Psoas muscle (tissue), 8 donors: ENCODE results near the gene CFAP97D2. TPM values are rescaled to one million over a fixed set of nuclear protein-coding genes. Genes with fewer than 3 reads are reported as not detected.
A peak's percentile ranks its signal among the peaks of the same experiment; 100 is the strongest.

Experiments used
- ATAC-seq, 4 donors: fragments of 200-7000 bp; cut with Tn5 transposase; one replicate each; pipeline ENCODE4 v1.9.1; 2020; ENCODE audit warnings: moderate library complexity in 3 of 4, mild to moderate bottlenecking in 2 of 4
- DNase-seq, 2 donors: peaks; one replicate each; pipeline ENCODE4 v3.0.0-alpha.2; 2020
- H3K27ac ChIP-seq: fragments of 200-600 bp; one replicate; pipeline ENCODE4 v1.8.0; 2022
- H3K27me3 ChIP-seq, 3 donors: fragments of 200-600 bp in 1 of 3; one replicate each; pipeline versions ENCODE4 v1.6.1 to v1.8.0; 2013 to 2022; ENCODE audit warnings: low read length in 2 of 3, mild to moderate bottlenecking in 2 of 3, moderate library complexity in 1 of 3; ENCODE audit not compliant: insufficient read depth in 3 of 3
- H3K36me3 ChIP-seq, 2 donors: fragments of 200-600 bp in 1 of 2; one replicate each; pipeline versions ENCODE4 v1.6.1 to v1.8.0; 2013 to 2022; ENCODE audit warnings: low read depth in 1 of 2, mild to moderate bottlenecking in 1 of 2, moderate library complexity in 1 of 2; ENCODE audit not compliant: insufficient read depth in 1 of 2
- H3K4me1 ChIP-seq: fragments of 200-600 bp; one replicate; pipeline ENCODE4 v1.8.0; 2022
- H3K4me3 ChIP-seq: fragments of 200-600 bp; one replicate; pipeline ENCODE4 v1.8.0; 2022; ENCODE audit warnings: mild to moderate bottlenecking
- H3K9me3 ChIP-seq: fragments of 200-600 bp; one replicate; pipeline ENCODE4 v1.8.0; 2022
- WGBS, 3 donors: extraction: QIAGEN DNeasy Blood & Tissue Kit; methylation state at CpG; one replicate each; pipeline versions ENCODE4 v1.1.6 to v1.1.7; 2013; 5-methylcytosine and 5-hydroxymethylcytosine counted together
- intact Hi-C, 2 donors: fragments of 100-400 bp; cut with DNase I; formaldehyde crosslinking; loops; one replicate each; pipeline versions ENCODE4 v1.11.0 to v1.14.2; 2022
- polyA plus RNA-seq, 3 donors: library from polyadenylated mRNA; stranded (reverse); fragments of 200-250 nt; gene quantifications; one replicate each; pipeline ENCODE4 v1.2.3, GENCODE V29; 2013
- total RNA-seq, 4 donors: library from RNA; stranded (reverse); fragmentation: NEBNext Ultra II Directional in 2 of 4; extraction: Animal tissue kit (Norgen Biotek cat#: 25700) in 2 of 4; gene quantifications; one replicate each; pipeline versions ENCODE4 v1.2.1 to v1.2.4, GENCODE V29; 2021 to 2023
- TF ChIP-seq, protein P1 (sequence below): fragments of 200-600 bp; IDR thresholded peaks from one replicate; pipeline ENCODE4 v1.8.0; 2022; ENCODE audit warnings: antibody characterized with exemption
- donor health status: healthy with polysubstance abuse.
- donor health status: DM: no; HTN: no; CAD: no; lungs with moderate emphysema.
- donor health status: Bipolar disorder and iron deficiency.
- donor health status: healthy.
- donor health status: DM: yes; HTN: yes; CAD: no.
- donor health status: DM: no; HTN: no; CAD: no.
- donor health status: DM: no; HTN: no; CAD: no.
- donor health status: DM: yes; HTN: yes; CAD: no.

The CFAP97D2 gene
- total and polyA plus RNA-seq, 7 donors, result 0.09 TPM; not detected in 6

DNA sequence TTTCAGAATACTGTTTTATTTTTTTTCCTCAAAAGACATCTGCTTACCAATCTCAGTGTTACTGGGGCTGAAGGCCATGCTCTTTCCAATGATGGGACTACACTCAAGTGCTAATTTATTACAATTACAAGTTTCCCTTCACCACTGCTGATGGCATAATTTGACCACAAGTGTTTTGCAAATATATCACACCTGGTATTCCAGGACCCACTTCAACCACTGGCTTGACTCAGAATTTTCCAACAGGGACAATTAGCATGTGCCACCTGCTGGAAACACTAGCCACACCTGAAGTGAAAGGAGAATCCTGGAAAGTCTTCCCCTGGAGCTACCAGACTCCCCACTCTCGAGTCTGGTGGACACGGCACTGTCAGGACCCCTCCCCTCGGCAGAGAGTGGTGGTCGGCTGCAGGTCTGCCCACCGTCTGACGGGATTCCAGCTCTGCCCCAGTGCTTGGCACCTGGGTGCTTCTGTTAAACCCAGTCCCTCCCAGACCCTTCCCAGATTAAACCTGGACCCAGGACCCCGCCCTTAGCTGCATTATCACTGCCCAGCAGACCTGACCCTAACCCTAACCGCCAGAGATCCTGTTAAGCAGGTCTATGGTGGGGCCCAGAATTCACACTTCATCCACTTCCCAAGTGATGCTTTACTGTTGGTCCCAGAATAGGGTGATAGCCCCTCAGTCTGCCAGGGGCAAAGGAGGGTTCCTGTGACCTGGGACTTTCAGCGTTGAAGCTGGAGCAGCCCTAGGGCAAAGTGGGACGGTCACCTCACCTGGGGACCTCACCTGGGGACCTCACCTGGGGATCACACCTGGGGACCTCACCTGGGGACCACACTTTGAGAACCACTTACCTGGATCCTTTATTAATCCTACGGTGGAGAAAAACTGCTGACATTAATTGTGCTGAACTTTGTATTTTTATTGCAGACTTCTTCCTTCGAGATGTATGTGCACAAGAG, 29.0 kb upstream of the CFAP97D2 start:
- H3K4me1 ChIP-seq, result peaks cover 4% of the 10 kb centered on the region
- ATAC-seq (no peak), DNase-seq (no peak)
- intact Hi-C loops, result no loop called here
- H3K27me3 ChIP-seq, result no peaks in the 10 kb centered on the region
- no peaks in the 10 kb centered on the region for H3K36me3 ChIP-seq
- H3K9me3 ChIP-seq, result no peaks in the 10 kb centered on the region
- 84 to 88% (median 87%) methylated on average over 12 of the region's 12 CpGs for WGBS, 3 donors
- TF ChIP-seq, protein P1, sequence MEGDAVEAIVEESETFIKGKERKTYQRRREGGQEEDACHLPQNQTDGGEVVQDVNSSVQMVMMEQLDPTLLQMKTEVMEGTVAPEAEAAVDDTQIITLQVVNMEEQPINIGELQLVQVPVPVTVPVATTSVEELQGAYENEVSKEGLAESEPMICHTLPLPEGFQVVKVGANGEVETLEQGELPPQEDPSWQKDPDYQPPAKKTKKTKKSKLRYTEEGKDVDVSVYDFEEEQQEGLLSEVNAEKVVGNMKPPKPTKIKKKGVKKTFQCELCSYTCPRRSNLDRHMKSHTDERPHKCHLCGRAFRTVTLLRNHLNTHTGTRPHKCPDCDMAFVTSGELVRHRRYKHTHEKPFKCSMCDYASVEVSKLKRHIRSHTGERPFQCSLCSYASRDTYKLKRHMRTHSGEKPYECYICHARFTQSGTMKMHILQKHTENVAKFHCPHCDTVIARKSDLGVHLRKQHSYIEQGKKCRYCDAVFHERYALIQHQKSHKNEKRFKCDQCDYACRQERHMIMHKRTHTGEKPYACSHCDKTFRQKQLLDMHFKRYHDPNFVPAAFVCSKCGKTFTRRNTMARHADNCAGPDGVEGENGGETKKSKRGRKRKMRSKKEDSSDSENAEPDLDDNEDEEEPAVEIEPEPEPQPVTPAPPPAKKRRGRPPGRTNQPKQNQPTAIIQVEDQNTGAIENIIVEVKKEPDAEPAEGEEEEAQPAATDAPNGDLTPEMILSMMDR, result no peak
- H3K27ac ChIP-seq, result no peak overlapping the region
- H3K4me3 ChIP-seq, result no peak overlapping the region

DNA sequence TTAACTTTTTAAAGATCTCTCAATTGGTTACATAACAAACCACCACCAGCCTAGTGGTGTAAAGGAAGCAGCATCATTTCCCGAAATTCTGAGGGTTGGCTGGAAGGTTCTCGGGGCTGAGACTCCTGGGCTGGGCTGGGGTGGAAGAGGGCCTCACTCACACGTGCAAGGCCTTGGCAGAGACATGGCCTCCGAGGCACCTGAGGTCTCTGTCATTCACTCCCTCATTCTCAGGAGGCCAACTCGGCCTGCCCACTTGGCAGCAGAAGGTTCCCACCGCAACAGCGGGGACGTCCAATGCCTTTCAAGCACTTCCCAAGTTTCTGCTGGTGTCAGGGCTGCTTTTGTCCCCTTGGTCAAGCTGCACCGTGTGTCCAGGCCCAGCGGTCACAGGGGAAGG, 28.0 kb upstream of the CFAP97D2 start:
- 45 to 54% (median 49%) methylated on average over 10 of the region's 10 CpGs for WGBS, 3 donors
- TF ChIP-seq, protein P1, result no peak
- intact Hi-C loops, result no loop called here
- H3K4me1 ChIP-seq, result peaks cover 4% of the 10 kb centered on the region
- H3K27me3 ChIP-seq, result no peaks in the 10 kb centered on the region
- ATAC-seq, result peak in 3 of 4 donors; percentile 38 to 47 (median 43)
- no peaks in the 10 kb centered on the region for H3K9me3 ChIP-seq
- H3K36me3 ChIP-seq, result no peaks in the 10 kb centered on the region
- H3K4me3 ChIP-seq, result no peak overlapping the region
- no peak overlapping the region for H3K27ac ChIP-seq
- no peak for DNase-seq

- DNase-seq, result peak; percentile 62 to 75
Measured at GRCh38 chr13:114151565-114152284, 27.3 kb upstream of the CFAP97D2 start.

DNA sequence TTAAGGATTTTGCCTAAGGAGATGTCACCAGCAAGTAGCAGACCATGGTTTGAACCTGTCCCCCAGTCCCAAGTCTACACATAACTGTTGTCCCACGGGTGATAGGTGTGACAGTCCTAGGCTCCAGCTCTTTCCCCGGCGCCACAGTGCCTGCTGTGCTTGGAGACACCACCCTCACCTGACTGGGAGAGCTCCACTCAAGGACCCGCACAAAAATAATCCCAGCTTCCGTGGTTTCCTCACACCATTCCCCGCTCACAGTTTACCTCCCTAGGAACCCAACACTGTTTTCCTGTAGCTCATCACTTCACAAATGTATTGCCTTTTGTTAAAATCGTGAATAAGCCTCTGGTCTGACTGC, 26.8 kb upstream of the CFAP97D2 start:
- peaks cover 4% of the 10 kb centered on the region for H3K4me1 ChIP-seq
- H3K27me3 ChIP-seq, result peaks cover 0 to 2% (median 0%) of the 10 kb centered on the region in 3 donors
- WGBS, 3 donors, result 90 to 97% (median 95%) methylated on average over 7 of the region's 7 CpGs
- H3K9me3 ChIP-seq, result no peaks in the 10 kb centered on the region
- no peak overlapping the region for H3K27ac ChIP-seq
- TF ChIP-seq, protein P1, result no peak
- H3K36me3 ChIP-seq, result no peaks in the 10 kb centered on the region
- no peak overlapping the region for H3K4me3 ChIP-seq
- ATAC-seq (no peak), DNase-seq (no peak)
- intact Hi-C loops, result no loop called here

More at GRCh38 chr13:114151565-114152284, 27.3 kb upstream of the CFAP97D2 start:
- no peak overlapping the region for H3K27ac ChIP-seq
- TF ChIP-seq, protein P1, result no peak
- no peak overlapping the region for H3K4me3 ChIP-seq
- H3K4me1 ChIP-seq, result peaks cover 4% of the 10 kb centered on the region
- H3K27me3 ChIP-seq, result no peaks in the 10 kb centered on the region
- H3K36me3 ChIP-seq, result no peaks in the 10 kb centered on the region
- ATAC-seq, result peak; percentile 91 to 95 (median 92)
- no peaks in the 10 kb centered on the region for H3K9me3 ChIP-seq
- WGBS, 3 donors, result 64 to 72% (median 69%) methylated on average over 28 of the region's 28 CpGs
- intact Hi-C loops, result no loop called here
